ENCODE results near the gene LRRC8A.
A peak's percentile ranks its signal among the peaks of the same experiment; 100 is the strongest.
"Not testable (repeated sequence)": the region's sequence is repeated elsewhere in the genome, so short reads cannot be mapped to it uniquely, and the experiment has no call there.

Gene LRRC8A

GRCh38 chr9:128947527-128948301 lies 65.8 kb downstream of the LRRC8A start, which contains the start of the genes DOLK and NUP188:
DOLK (minus strand) TSS chr9:128947603; CDS start chr9:128947303, 300 bp downstream.
NUP188 (plus strand) TSS chr9:128947699; CDS start chr9:128947720, 21 bp downstream.
- H2AFZ ChIP-seq (ENCODE audit: low read length), result peak within 1 kb of the TSS; percentile 86
- peak within 1 kb of the TSS; percentile 93 for H3K4me3 ChIP-seq (ENCODE audit: low read length, poor library complexity, severe bottlenecking)
- no peaks in the 10 kb centered on the region for H3K9me3 ChIP-seq (ENCODE audit: insufficient read depth, low read depth, low read length)
- H3K36me3 ChIP-seq (ENCODE audit: insufficient read depth, low read length), result no peaks in the 10 kb centered on the region
- no peaks in the 10 kb centered on the region for H3K9me2 ChIP-seq (replicated peaks; ENCODE audit: low read depth, low read length)
- peak within 1 kb of the TSS; percentile 91 for H3K9ac ChIP-seq (ENCODE audit: low read depth, low read length, poor library complexity, severe bottlenecking)
- TF ChIP-seq, protein P1, sequence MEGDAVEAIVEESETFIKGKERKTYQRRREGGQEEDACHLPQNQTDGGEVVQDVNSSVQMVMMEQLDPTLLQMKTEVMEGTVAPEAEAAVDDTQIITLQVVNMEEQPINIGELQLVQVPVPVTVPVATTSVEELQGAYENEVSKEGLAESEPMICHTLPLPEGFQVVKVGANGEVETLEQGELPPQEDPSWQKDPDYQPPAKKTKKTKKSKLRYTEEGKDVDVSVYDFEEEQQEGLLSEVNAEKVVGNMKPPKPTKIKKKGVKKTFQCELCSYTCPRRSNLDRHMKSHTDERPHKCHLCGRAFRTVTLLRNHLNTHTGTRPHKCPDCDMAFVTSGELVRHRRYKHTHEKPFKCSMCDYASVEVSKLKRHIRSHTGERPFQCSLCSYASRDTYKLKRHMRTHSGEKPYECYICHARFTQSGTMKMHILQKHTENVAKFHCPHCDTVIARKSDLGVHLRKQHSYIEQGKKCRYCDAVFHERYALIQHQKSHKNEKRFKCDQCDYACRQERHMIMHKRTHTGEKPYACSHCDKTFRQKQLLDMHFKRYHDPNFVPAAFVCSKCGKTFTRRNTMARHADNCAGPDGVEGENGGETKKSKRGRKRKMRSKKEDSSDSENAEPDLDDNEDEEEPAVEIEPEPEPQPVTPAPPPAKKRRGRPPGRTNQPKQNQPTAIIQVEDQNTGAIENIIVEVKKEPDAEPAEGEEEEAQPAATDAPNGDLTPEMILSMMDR (conservative IDR thresholded peaks at IDR 0.05; ENCODE audit: low read length), result no peak
- TF ChIP-seq EZH2phosphoT487 (IDR thresholded peaks at IDR 0.05; ENCODE audit: borderline replicate concordance), result no peak
- H3K4me1 ChIP-seq (ENCODE audit: insufficient read depth, low read length, poor library complexity, severe bottlenecking), result no peaks in the 10 kb centered on the region
- no peaks in the 10 kb centered on the region for H3K27me3 ChIP-seq (ENCODE audit: insufficient read depth, low read length, poor library complexity, severe bottlenecking)
- peak within 1 kb of the TSS; percentile 73 for H3K4me2 ChIP-seq (ENCODE audit: low read depth, low read length, poor library complexity, severe bottlenecking)
- no peaks in the 10 kb centered on the region for H4K20me1 ChIP-seq (ENCODE audit: insufficient read depth, low read length, poor library complexity, severe bottlenecking)
- peaks cover 24% of the 10 kb centered on the region for H3K79me2 ChIP-seq (ENCODE audit: insufficient read depth, low read length)
- no peaks in the 10 kb centered on the region for H3F3A ChIP-seq (ENCODE audit: low read depth)

- H2AFZ ChIP-seq (ENCODE audit: low read length), result not testable (repeated sequence)
- H3K36me3 ChIP-seq (ENCODE audit: insufficient read depth, low read length), result peaks cover 17% of the 10 kb centered on the region; the same call in 1 of the 2 replicates
Observed at GRCh38 chr9:128961403-128961802, 79.5 kb downstream of the LRRC8A start.

More at GRCh38 chr9:128961403-128961802, 79.5 kb downstream of the LRRC8A start:
- not testable (repeated sequence) for H3F3A ChIP-seq (ENCODE audit: low read depth); H3K4me3 ChIP-seq (ENCODE audit: low read length, poor library complexity, severe bottlenecking); H3K27me3 ChIP-seq (ENCODE audit: insufficient read depth, low read length, poor library complexity, severe bottlenecking); H3K9ac ChIP-seq (ENCODE audit: low read depth, low read length, poor library complexity, severe bottlenecking); H3K79me2 ChIP-seq (ENCODE audit: insufficient read depth, low read length); H3K9me2 ChIP-seq (replicated peaks; ENCODE audit: low read depth, low read length); H3K9me3 ChIP-seq (ENCODE audit: insufficient read depth, low read depth, low read length); H4K20me1 ChIP-seq (ENCODE audit: insufficient read depth, low read length, poor library complexity, severe bottlenecking); H3K4me1 ChIP-seq (ENCODE audit: insufficient read depth, low read length, poor library complexity, severe bottlenecking); H3K4me2 ChIP-seq (ENCODE audit: low read depth, low read length, poor library complexity, severe bottlenecking)
